Measurements from ENCODE around the gene LGR6. TPM values are rescaled to one million over a fixed set of nuclear protein-coding genes. Genes with fewer than 3 reads are reported as not detected.

The LGR6 gene
- polyA plus RNA-seq, 1 donor from 2014 or later: not detected

DNA sequence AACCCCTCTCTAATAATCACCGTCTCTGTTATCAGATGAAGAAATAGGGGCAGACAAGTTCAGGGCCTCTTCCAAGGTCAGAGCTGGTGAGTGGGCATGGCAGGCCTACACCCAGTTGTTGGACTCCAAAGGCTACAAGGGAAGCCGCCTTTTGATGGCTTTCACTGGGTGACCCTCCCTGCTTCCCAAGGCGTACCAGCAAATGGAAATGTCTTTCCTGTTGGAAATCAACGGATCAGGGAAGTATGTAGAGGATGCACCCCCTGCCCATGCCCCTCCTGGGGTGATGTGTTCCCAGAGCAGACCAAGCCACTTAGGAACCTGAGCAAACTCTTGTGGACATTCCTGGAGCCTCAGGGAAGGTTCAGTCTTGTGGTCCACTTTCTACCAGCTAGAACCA is 47.4 kb downstream of the LGR6 start:
- Histone ChIP-seq H3K79me2 (replicated peaks; ENCODE audit: insufficient read depth, low read length) (no peaks in the 10 kb centered on the region), H3K9me3 (ENCODE audit: low read length) (no peaks in the 10 kb centered on the region), H3K27ac (ENCODE audit: low read length) (no peak overlapping the region), H3K27me3 (ENCODE audit: insufficient read depth, low read depth, low read length) (no peaks in the 10 kb centered on the region), H3K9me2 (ENCODE audit: insufficient read depth, low read length) (no peaks in the 10 kb centered on the region), H3K4me3 (ENCODE audit: low read length) (no peak overlapping the region), H2AFZ (ENCODE audit: low read depth, low read length) (no peak overlapping the region), H3K9ac (ENCODE audit: low read length) (no peak overlapping the region), H3K4me2 (ENCODE audit: low read length) (no peak overlapping the region), H3F3A (ENCODE audit: insufficient read depth, low read length, poor library complexity, severe bottlenecking) (no peaks in the 10 kb centered on the region), H4K20me1 (ENCODE audit: insufficient read depth) (no peaks in the 10 kb centered on the region), H3K36me3 (ENCODE audit: insufficient read depth, low read length) (no peaks in the 10 kb centered on the region)
- TF ChIP-seq MXI1 (conservative IDR thresholded peaks at IDR 0.05; ENCODE audit: poor library complexity, severe bottlenecking) (no peak), TAF1 (IDR thresholded peaks at IDR 0.05; ENCODE audit: low read depth) (no peak), RAD21 (conservative IDR thresholded peaks at IDR 0.05) (no peak), SMC3 (conservative IDR thresholded peaks at IDR 0.05; ENCODE audit: poor library complexity) (no peak), EP300 (conservative IDR thresholded peaks at IDR 0.05; ENCODE audit: poor library complexity, severe bottlenecking) (no peak)

DNA sequence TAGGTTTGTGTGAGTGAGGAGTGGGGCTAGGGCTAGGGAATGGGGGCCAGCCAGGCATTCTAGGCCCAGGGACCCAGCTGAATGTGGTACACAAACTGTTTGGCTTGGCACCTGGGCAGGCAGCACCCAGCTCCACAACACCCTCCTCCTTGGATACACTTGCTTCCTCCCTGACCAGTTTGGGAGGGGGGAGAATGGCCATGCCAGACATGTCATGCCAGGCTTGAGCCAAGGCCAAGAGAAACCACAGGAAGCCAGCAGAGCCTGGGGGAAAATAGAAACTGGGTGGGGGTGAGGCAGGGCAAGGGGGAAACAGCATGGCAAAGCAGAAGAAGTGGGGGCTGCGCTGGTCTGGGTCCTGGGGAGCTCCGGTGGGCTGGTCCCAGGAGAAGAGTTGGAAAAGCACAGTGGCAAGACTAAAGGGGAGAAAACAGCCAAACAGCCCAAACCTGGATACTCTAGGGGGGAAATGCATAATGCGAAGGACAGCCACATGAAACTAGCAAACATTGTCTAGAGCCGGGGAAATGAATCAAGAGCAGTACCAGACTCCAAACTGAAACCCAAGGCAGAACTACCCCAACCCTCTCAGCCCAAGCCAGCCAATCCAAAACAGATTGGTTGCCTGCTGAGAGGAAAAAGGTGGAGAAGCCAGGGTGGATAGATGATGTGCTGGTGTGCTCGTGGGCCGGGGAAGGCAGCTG is 47.9 kb downstream of the LGR6 start:
- H3K9me2 ChIP-seq (ENCODE audit: insufficient read depth, low read length): no peaks in the 10 kb centered on the region
- no peak overlapping the region for H2AFZ ChIP-seq (ENCODE audit: low read depth, low read length)
- H3K27ac ChIP-seq (ENCODE audit: low read length): no peak overlapping the region
- H3K9me3 ChIP-seq (ENCODE audit: low read length): no peaks in the 10 kb centered on the region
- no peaks in the 10 kb centered on the region for H4K20me1 ChIP-seq (ENCODE audit: insufficient read depth)
- no peak overlapping the region for H3K4me3 ChIP-seq (ENCODE audit: low read length)
- H3K4me2 ChIP-seq (ENCODE audit: low read length): no peak overlapping the region
- H3K36me3 ChIP-seq (ENCODE audit: insufficient read depth, low read length): no peaks in the 10 kb centered on the region
- no peaks in the 10 kb centered on the region for H3K27me3 ChIP-seq (ENCODE audit: insufficient read depth, low read depth, low read length)
- H3K9ac ChIP-seq (ENCODE audit: low read length): no peak overlapping the region
- no peaks in the 10 kb centered on the region for H3K79me2 ChIP-seq (replicated peaks; ENCODE audit: insufficient read depth, low read length)
- no peaks in the 10 kb centered on the region for H3F3A ChIP-seq (ENCODE audit: insufficient read depth, low read length, poor library complexity, severe bottlenecking)
- TF ChIP-seq RAD21 (conservative IDR thresholded peaks at IDR 0.05) (no peak), EP300 (conservative IDR thresholded peaks at IDR 0.05; ENCODE audit: poor library complexity, severe bottlenecking) (no peak), EZH2 (IDR thresholded peaks at IDR 0.05; ENCODE audit: borderline replicate concordance, insufficient read depth, low read length, poor library complexity, severe bottlenecking) (no peak), POLR2AphosphoS5 (IDR thresholded peaks at IDR 0.05) (no peak), TAF1 (IDR thresholded peaks at IDR 0.05; ENCODE audit: low read depth) (no peak), MXI1 (conservative IDR thresholded peaks at IDR 0.05; ENCODE audit: poor library complexity, severe bottlenecking) (no peak), SMC3 (conservative IDR thresholded peaks at IDR 0.05; ENCODE audit: poor library complexity) (no peak), REST (IDR thresholded peaks at IDR 0.05; ENCODE audit: borderline replicate concordance) (no peak)
- TF ChIP-seq, protein P1, sequence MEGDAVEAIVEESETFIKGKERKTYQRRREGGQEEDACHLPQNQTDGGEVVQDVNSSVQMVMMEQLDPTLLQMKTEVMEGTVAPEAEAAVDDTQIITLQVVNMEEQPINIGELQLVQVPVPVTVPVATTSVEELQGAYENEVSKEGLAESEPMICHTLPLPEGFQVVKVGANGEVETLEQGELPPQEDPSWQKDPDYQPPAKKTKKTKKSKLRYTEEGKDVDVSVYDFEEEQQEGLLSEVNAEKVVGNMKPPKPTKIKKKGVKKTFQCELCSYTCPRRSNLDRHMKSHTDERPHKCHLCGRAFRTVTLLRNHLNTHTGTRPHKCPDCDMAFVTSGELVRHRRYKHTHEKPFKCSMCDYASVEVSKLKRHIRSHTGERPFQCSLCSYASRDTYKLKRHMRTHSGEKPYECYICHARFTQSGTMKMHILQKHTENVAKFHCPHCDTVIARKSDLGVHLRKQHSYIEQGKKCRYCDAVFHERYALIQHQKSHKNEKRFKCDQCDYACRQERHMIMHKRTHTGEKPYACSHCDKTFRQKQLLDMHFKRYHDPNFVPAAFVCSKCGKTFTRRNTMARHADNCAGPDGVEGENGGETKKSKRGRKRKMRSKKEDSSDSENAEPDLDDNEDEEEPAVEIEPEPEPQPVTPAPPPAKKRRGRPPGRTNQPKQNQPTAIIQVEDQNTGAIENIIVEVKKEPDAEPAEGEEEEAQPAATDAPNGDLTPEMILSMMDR (IDR thresholded peaks at IDR 0.05; ENCODE audit: poor library complexity, severe bottlenecking): no peak
